Parathyroid adenoma (tissue), 2 donors: ENCODE data around the gene DLG2.

Source experiments
- H2AFZ ChIP-seq: fragments of 300-600 bp; sonication (generic); one replicate; pipeline ENCODE4 v1.7.0; 2017; ENCODE audit warnings: antibody characterized with exemption, mild to moderate bottlenecking
- H3K27ac ChIP-seq: fragments of 300-600 bp; sonication (generic); one replicate; pipeline ENCODE4 v1.7.0; 2017
- H3K27me3 ChIP-seq: fragments of 300-600 bp; sonication (generic); one replicate; pipeline ENCODE4 v1.7.0; 2017; ENCODE audit warnings: low read length; ENCODE audit not compliant: control insufficient read depth, insufficient read depth
- H3K36me3 ChIP-seq: fragments of 300-600 bp; sonication (generic); one replicate; pipeline ENCODE4 v1.7.0; 2017; ENCODE audit warnings: low read length; ENCODE audit not compliant: control insufficient read depth, insufficient read depth
- H3K4me1 ChIP-seq: fragments of 300-600 bp; sonication (generic); one replicate; pipeline ENCODE4 v1.7.0; 2017; ENCODE audit warnings: control low read depth
- H3K4me2 ChIP-seq: fragments of 300-600 bp; sonication (generic); one replicate; pipeline ENCODE4 v1.7.0; 2017; ENCODE audit warnings: low read length
- H3K4me3 ChIP-seq: fragments of 300-600 bp; sonication (generic); one replicate; pipeline ENCODE4 v1.7.0; 2017; ENCODE audit warnings: low read depth, low read length
- H3K79me2 ChIP-seq: fragments of 300-600 bp; sonication (generic); one replicate; pipeline ENCODE4 v1.7.0; 2017; ENCODE audit warnings: control low read depth
- H3K9ac ChIP-seq: fragments of 300-600 bp; sonication (generic); one replicate; pipeline ENCODE4 v1.7.0; 2017; ENCODE audit warnings: mild to moderate bottlenecking
- H3K9me3 ChIP-seq: fragments of 300-600 bp; sonication (generic); one replicate; pipeline ENCODE4 v1.7.0; 2017; ENCODE audit warnings: low read length; ENCODE audit not compliant: control insufficient read depth
- CTCF ChIP-seq: fragments of 300-600 bp; sonication (generic); IDR thresholded peaks from one replicate; pipeline ENCODE4 v1.7.0; 2017; ENCODE audit warnings: antibody characterized with exemption, mild to moderate bottlenecking
- donor health status: primary hyperparathyroidism.

The DLG2 gene

GRCh38 chr11:84425673-84426072 lies 1201.5 kb downstream of the DLG2 start:
- Histone ChIP-seq H3K9ac (no peak overlapping the region), H3K36me3 (no peaks in the 10 kb centered on the region), H3K79me2 (no peaks in the 10 kb centered on the region), H3K4me3 (no peak overlapping the region), H3K4me1 (no peaks in the 10 kb centered on the region), H3K27me3 (no peaks in the 10 kb centered on the region), H3K9me3 (no peaks in the 10 kb centered on the region), H3K27ac (no peak overlapping the region), H2AFZ (no peak overlapping the region), H3K4me2 (no peak overlapping the region)
- no peak for TF ChIP-seq CTCF

GRCh38 chr11:84420271-84420670 lies 1206.9 kb downstream of the DLG2 start:
- no peak for TF ChIP-seq CTCF
- Histone ChIP-seq H2AFZ (no peak overlapping the region), H3K4me2 (no peak overlapping the region), H3K27ac (no peak overlapping the region), H3K9ac (no peak overlapping the region), H3K4me3 (no peak overlapping the region), H3K4me1 (no peaks in the 10 kb centered on the region), H3K79me2 (no peaks in the 10 kb centered on the region), H3K27me3 (no peaks in the 10 kb centered on the region), H3K9me3 (no peaks in the 10 kb centered on the region), H3K36me3 (no peaks in the 10 kb centered on the region)

GRCh38 chr11:84419616-84420015 lies 1207.5 kb downstream of the DLG2 start:
- no peaks in the 10 kb centered on the region for H3K4me1 ChIP-seq
- no peaks in the 10 kb centered on the region for H3K27me3 ChIP-seq
- no peaks in the 10 kb centered on the region for H3K36me3 ChIP-seq
- no peak overlapping the region for H3K27ac ChIP-seq
- no peak overlapping the region for H2AFZ ChIP-seq
- no peaks in the 10 kb centered on the region for H3K79me2 ChIP-seq
- H3K4me3 ChIP-seq: no peak overlapping the region
- no peak overlapping the region for H3K9ac ChIP-seq
- TF ChIP-seq CTCF: no peak
- no peaks in the 10 kb centered on the region for H3K9me3 ChIP-seq
- no peak overlapping the region for H3K4me2 ChIP-seq

GRCh38 chr11:84414920-84415319 lies 1212.2 kb downstream of the DLG2 start:
- TF ChIP-seq CTCF: no peak
- no peaks in the 10 kb centered on the region for H3K4me1 ChIP-seq
- no peak overlapping the region for H3K27ac ChIP-seq
- H3K4me3 ChIP-seq: no peak overlapping the region
- no peak overlapping the region for H3K9ac ChIP-seq
- H3K27me3 ChIP-seq: no peaks in the 10 kb centered on the region
- H2AFZ ChIP-seq: no peak overlapping the region
- no peaks in the 10 kb centered on the region for H3K79me2 ChIP-seq
- no peaks in the 10 kb centered on the region for H3K9me3 ChIP-seq
- H3K4me2 ChIP-seq: no peak overlapping the region
- no peaks in the 10 kb centered on the region for H3K36me3 ChIP-seq

- Histone ChIP-seq H3K9ac (no peak overlapping the region), H3K4me3 (no peak overlapping the region), H3K36me3 (no peaks in the 10 kb centered on the region), H3K79me2 (no peaks in the 10 kb centered on the region), H3K4me2 (no peak overlapping the region), H3K9me3 (no peaks in the 10 kb centered on the region), H2AFZ (no peak overlapping the region), H3K27ac (no peak overlapping the region), H3K4me1 (no peaks in the 10 kb centered on the region), H3K27me3 (no peaks in the 10 kb centered on the region)
- TF ChIP-seq CTCF: no peak
Observed at GRCh38 chr11:84413549-84413948, 1213.6 kb downstream of the DLG2 start.
